Small intestine (tissue), 7 donors: ENCODE measurements around the gene OXLD1. TPM values are rescaled to one million over a fixed set of nuclear protein-coding genes. Genes with fewer than 3 reads are reported as not detected.

Source experiments
- DNase-seq, 2 donors: peaks; one replicate each; pipeline versions ENCODE4 v3.0.0 to v3.0.0-alpha.2; 2013
- FAIRE-seq: peaks from 2 replicates; lab custom pipeline; 2012; peaks lifted over from hg19 to GRCh38; lab: Jason Lieb, UNC
- H3K27ac ChIP-seq, 3 donors: one replicate each; pipeline ENCODE4 v1.5.1; 2013; ENCODE audit warnings: low read length in 2 of 3, mild to moderate bottlenecking in 2 of 3, control low read depth in 1 of 3, inconsistent platforms in 1 of 3, low read depth in 1 of 3, moderate library complexity in 1 of 3
- H3K27me3 ChIP-seq, 3 donors: one replicate each; pipeline ENCODE4 v1.6.1; 2013; ENCODE audit warnings: low read length in 3 of 3, inconsistent platforms in 1 of 3; ENCODE audit not compliant: control insufficient read depth in 3 of 3, insufficient read depth in 3 of 3
- H3K36me3 ChIP-seq, 3 donors: one replicate each; pipeline ENCODE4 v1.6.1; 2013; ENCODE audit warnings: low read length in 3 of 3, inconsistent platforms in 1 of 3, low read depth in 1 of 3, mild to moderate bottlenecking in 1 of 3, moderate library complexity in 1 of 3; ENCODE audit not compliant: control insufficient read depth in 3 of 3, insufficient read depth in 2 of 3
- H3K4me1 ChIP-seq, 3 donors: one replicate each; pipeline ENCODE4 v1.6.1; 2013; ENCODE audit warnings: low read length in 2 of 3, inconsistent platforms in 1 of 3, low read depth in 1 of 3, mild to moderate bottlenecking in 1 of 3, moderate library complexity in 1 of 3; ENCODE audit not compliant: control insufficient read depth in 3 of 3, insufficient read depth in 2 of 3
- H3K4me3 ChIP-seq, 3 donors: one replicate each; pipeline ENCODE4 v1.5.1; 2013; ENCODE audit warnings: low read length in 3 of 3, control low read depth in 1 of 3, inconsistent platforms in 1 of 3, low read depth in 1 of 3, mild to moderate bottlenecking in 1 of 3, moderate library complexity in 1 of 3
- H3K9me3 ChIP-seq, 2 donors: one replicate each; pipeline ENCODE4 v1.6.1; 2013; ENCODE audit warnings: low read depth in 1 of 2, low read length in 1 of 2; ENCODE audit not compliant: control insufficient read depth in 2 of 2, insufficient read depth in 1 of 2
- WGBS, 3 donors: extraction: QIAGEN DNeasy Blood & Tissue Kit; methylation state at CpG; one replicate each; pipeline ENCODE4 v1.1.7; 2013; 5-methylcytosine and 5-hydroxymethylcytosine counted together
- polyA plus RNA-seq, 4 donors: library from polyadenylated mRNA; stranded (reverse) in 3 of 4; unstranded in 1 of 4; fragments of 200-250 nt in 3 of 4; fragments of 120-200 nt in 1 of 4; gene quantifications; one replicate each; pipeline versions ENCODE4 v1.2.1 to v1.2.3, GENCODE V29; 2013
- donor health status: healthy with polysubstance abuse.
- donor health status: control.
- donor health status: control.
- donor health status: Bipolar disorder and iron deficiency.
- donor health status: healthy.

Gene OXLD1
- polyA plus RNA-seq, 4 donors, result 22.1 to 76.0 (median 65.2) TPM

DNA sequence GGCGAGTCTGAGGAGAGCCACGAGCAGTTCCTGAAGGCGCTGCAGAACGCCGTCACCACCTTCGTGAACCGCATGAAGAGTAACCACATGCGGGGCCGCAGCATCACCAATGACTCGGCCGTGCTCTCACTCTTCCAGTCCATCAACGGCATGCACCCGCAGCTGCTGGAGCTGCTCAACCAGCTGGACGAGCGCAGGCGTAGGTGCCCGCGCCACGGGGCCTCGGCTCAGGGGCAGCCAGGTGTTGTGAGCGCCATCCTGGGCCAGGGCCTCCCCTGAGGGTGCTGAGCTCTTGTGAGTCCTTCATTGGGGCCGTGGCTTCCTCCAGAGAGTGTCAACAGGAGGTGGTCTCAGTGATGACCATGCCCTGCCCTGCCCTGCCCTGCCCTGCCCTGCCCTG lies 29.4 kb upstream of the OXLD1 start:
- Histone ChIP-seq H3K27ac (no peak overlapping the region), H3K36me3 (peaks cover 13 to 93% (median 36%) of the 10 kb centered on the region in 3 donors), H3K4me1 (peaks cover 0 to 3% (median 0%) of the 10 kb centered on the region in 3 donors), H3K27me3 (no peaks in the 10 kb centered on the region), H3K9me3 (no peaks in the 10 kb centered on the region), H3K4me3 (no peak overlapping the region)
- 88 to 91% (median 90%) methylated on average over 22 of the region's 22 CpGs for WGBS, 3 donors
- FAIRE-seq, result no peak
- no peak for DNase-seq

GRCh38 chr17:81695211-81695610 lies 28.8 kb upstream of the OXLD1 start:
- FAIRE-seq (no peak), DNase-seq (no peak)
- 87 to 98% (median 88%) methylated on average over 6 of the region's 6 CpGs for WGBS, 3 donors
- H3K36me3 ChIP-seq, result peaks cover 13 to 93% (median 34%) of the 10 kb centered on the region in 3 donors
- H3K4me3 ChIP-seq, result no peak overlapping the region
- no peaks in the 10 kb centered on the region for H3K4me1 ChIP-seq
- H3K27ac ChIP-seq, result no peak overlapping the region
- no peaks in the 10 kb centered on the region for H3K9me3 ChIP-seq
- H3K27me3 ChIP-seq, result no peaks in the 10 kb centered on the region

GRCh38 chr17:81694810-81695209 lies 28.4 kb upstream of the OXLD1 start:
- Histone ChIP-seq H3K27me3 (no peaks in the 10 kb centered on the region), H3K4me3 (no peak overlapping the region), H3K27ac (no peak overlapping the region), H3K36me3 (peaks cover 13 to 96% (median 34%) of the 10 kb centered on the region in 3 donors), H3K4me1 (no peaks in the 10 kb centered on the region), H3K9me3 (no peaks in the 10 kb centered on the region)
- 94% methylated on average over 19 of the region's 19 CpGs for WGBS, 3 donors
- FAIRE-seq (no peak), DNase-seq (no peak)

- FAIRE-seq, result no peak
- no peaks in the 10 kb centered on the region for H3K9me3 ChIP-seq
- DNase-seq, result no peak
- 91% methylated on average over 33 to 35 of the region's 35 CpGs for WGBS, 3 donors
- no peak overlapping the region for H3K27ac ChIP-seq
- peaks cover 16 to 99% (median 41%) of the 10 kb centered on the region in 3 donors for H3K36me3 ChIP-seq
- H3K4me3 ChIP-seq, result no peak overlapping the region
- no peaks in the 10 kb centered on the region for H3K4me1 ChIP-seq
- H3K27me3 ChIP-seq, result no peaks in the 10 kb centered on the region
Observed at GRCh38 chr17:81693509-81694210, 27.3 kb upstream of the OXLD1 start.

DNA sequence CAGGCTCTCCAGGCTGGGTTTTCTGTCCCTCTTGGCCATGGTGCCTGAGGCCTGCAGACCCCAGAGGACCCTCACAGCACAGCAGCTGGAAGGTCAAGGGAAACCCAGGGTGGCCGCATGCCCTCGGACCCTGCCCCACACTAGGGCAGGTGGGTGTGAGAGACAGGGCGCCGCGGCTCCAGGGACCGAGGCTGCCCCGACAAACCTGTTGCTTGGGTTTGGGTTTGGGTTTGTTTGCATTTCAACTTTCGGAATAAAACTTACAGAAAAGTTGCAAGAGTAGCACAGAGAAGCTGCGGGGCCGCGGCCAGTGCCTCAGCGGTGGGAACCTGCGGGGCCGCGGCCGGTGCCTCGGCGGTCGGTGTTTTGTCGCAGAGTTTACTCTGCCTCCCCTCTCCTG lies 25.2 kb upstream of the OXLD1 start:
- Histone ChIP-seq H3K4me3 (no peak overlapping the region), H3K36me3 (peaks cover 13 to 99% (median 43%) of the 10 kb centered on the region in 3 donors), H3K27ac (no peak overlapping the region), H3K4me1 (no peaks in the 10 kb centered on the region), H3K9me3 (no peaks in the 10 kb centered on the region), H3K27me3 (no peaks in the 10 kb centered on the region)
- 96 to 98% (median 98%) methylated on average over 20 of the region's 20 CpGs for WGBS, 3 donors
- FAIRE-seq, result no peak
- no peak for DNase-seq

DNA sequence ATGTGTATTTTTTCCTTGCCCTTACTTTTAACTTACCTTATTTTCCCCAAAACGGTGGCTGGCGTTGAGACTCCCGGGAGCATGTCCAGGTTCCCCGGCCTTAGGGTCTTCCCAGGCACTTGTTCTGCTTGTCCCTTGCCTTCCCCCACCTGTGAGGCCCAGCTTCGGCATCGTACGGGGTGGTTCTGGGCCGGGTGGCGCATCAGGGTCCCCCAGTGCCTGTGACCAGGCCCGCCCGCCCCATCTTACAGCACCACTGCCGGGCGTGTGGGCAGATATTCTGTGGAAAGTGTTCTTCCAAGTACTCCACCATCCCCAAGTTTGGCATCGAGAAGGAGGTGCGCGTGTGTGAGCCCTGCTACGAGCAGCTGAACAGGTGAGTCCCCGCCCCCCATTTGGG lies 24.8 kb upstream of the OXLD1 start:
- Histone ChIP-seq H3K27me3 (no peaks in the 10 kb centered on the region), H3K9me3 (no peaks in the 10 kb centered on the region), H3K4me1 (no peaks in the 10 kb centered on the region), H3K27ac (no peak overlapping the region), H3K36me3 (peaks cover 13 to 99% (median 38%) of the 10 kb centered on the region in 3 donors), H3K4me3 (no peak overlapping the region)
- DNase-seq, result no peak
- 92 to 94% (median 93%) methylated on average over 18 of the region's 18 CpGs for WGBS, 3 donors
- FAIRE-seq, result no peak

- Histone ChIP-seq H3K4me1 (peaks cover 0 to under 1% (median 0%) of the 10 kb centered on the region in 3 donors), H3K27me3 (no peaks in the 10 kb centered on the region), H3K27ac (no peak overlapping the region), H3K36me3 (peaks cover 7 to 99% (median 36%) of the 10 kb centered on the region in 3 donors), H3K9me3 (no peaks in the 10 kb centered on the region), H3K4me3 (no peak overlapping the region)
- 90 to 94% (median 93%) methylated on average over 13 to 17 of the region's 17 CpGs for WGBS, 3 donors
- FAIRE-seq, result no peak
- DNase-seq, result no peak
Observed at GRCh38 chr17:81690549-81690948, 24.1 kb upstream of the OXLD1 start.

DNA sequence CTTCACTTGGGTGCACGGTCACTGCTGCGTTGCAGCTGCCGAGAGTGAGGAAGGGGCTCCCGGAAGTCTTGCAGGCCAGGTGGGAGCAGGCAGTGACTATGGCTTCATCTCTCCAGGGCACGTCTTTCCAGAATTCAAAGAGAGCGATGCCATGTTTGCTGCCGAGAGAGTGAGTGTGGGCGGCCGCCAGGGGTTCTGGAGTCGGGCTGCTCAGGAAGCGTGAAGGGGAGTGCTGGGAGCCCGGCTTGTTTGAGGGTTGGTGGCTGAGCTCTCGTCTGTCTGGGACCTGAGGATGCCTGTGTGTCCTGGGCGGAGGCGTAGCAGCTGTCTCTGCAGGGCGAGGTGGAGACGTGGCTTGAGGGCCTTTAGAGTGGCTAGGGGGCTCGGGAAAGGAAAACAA lies 23.7 kb upstream of the OXLD1 start:
- Histone ChIP-seq H3K4me1 (peaks cover 0 to 6% (median 0%) of the 10 kb centered on the region in 3 donors), H3K27me3 (no peaks in the 10 kb centered on the region), H3K4me3 (no peak overlapping the region), H3K36me3 (peaks cover 6 to 99% (median 33%) of the 10 kb centered on the region in 3 donors), H3K27ac (no peak overlapping the region), H3K9me3 (no peaks in the 10 kb centered on the region)
- WGBS, 3 donors, result 90 to 94% (median 92%) methylated on average over 18 of the region's 18 CpGs
- no peak for DNase-seq
- no peak for FAIRE-seq
